Activated CD8-positive, alpha-beta T cell treated with anti-CD3 and anti-CD28 coated beads for 36 hours (primary cell): Measurements from ENCODE around the gene OSBPL6. TPM values are rescaled to one million over a fixed set of nuclear protein-coding genes. Genes with fewer than 3 reads are reported as not detected.

Experiments
- ATAC-seq: fragments of 200-7000 bp; cut with Tn5 transposase; one replicate; pipeline ENCODE4 v1.10.0; 2021; ENCODE audit warnings: mild to moderate bottlenecking, moderate library complexity
- CTCF ChIA-PET: fragments of 350-600 bp; sonication (Branson Sonifier 250); formaldehyde crosslinking; loops from one replicate; lab custom pipeline; 2021; ENCODE audit warnings: antibody characterized with exemption; lab: Charles Lee
- POLR2A ChIA-PET: fragments of 350-600 bp; sonication (Branson Sonifier 250); formaldehyde crosslinking; loops from one replicate; lab custom pipeline; 2021; ENCODE audit warnings: antibody characterized with exemption; lab: Charles Lee
- DNase-seq: peaks from one replicate; pipeline ENCODE4 v3.0.0-alpha.2; 2020
- H3K27ac Mint-ChIP-seq: one replicate; pipeline ENCODE4 v1.8.0; 2021; ENCODE audit warnings: mild to moderate bottlenecking, mixed read lengths
- H3K27me3 Mint-ChIP-seq: one replicate; pipeline ENCODE4 v1.8.0; 2021; ENCODE audit warnings: mixed read lengths
- H3K36me3 Mint-ChIP-seq: one replicate; pipeline ENCODE4 v1.8.0; 2021; ENCODE audit warnings: low read depth, mixed read lengths
- H3K4me1 Mint-ChIP-seq: one replicate; pipeline ENCODE4 v1.8.0; 2021; ENCODE audit warnings: low read depth, mixed read lengths
- H3K4me3 Mint-ChIP-seq: one replicate; pipeline ENCODE4 v1.8.0; 2021; ENCODE audit warnings: mild to moderate bottlenecking, moderate library complexity, mixed read lengths
- H3K9me3 Mint-ChIP-seq: one replicate; pipeline ENCODE4 v1.8.0; 2021; ENCODE audit warnings: mixed read lengths
- CTCF ChIP-seq: fragments of 200-600 bp; IDR thresholded peaks from one replicate; pipeline ENCODE4 v1.8.0; 2022; ENCODE audit warnings: antibody characterized with exemption, mild to moderate bottlenecking
- intact Hi-C: fragments of 100-400 bp; cut with micrococcal nuclease; formaldehyde crosslinking; loops from one replicate; pipeline ENCODE4 v1.10.0; 2022
- total RNA-seq, 2 experiments: library from RNA; stranded (reverse); gene quantifications; one replicate each; pipeline ENCODE4 v1.2.3, GENCODE V29; 2021

The OSBPL6 gene
- total RNA-seq, 2 experiments from 2014 or later, result 2.5 to 4.0 TPM

- POLR2A ChIA-PET, result interaction anchor here (0.7 to 4.8 kb wide), 7 partner anchors 9 to 305 kb away, joined by 3 to 37 read pairs (median 5); partner anchors contain the start of genes PJVK, PLEKHA3, PRKRA and RBM45
Measured at GRCh38 chr2:178413472-178414265, 219.4 kb downstream of the OSBPL6 start.

GRCh38 chr2:178414266-178415247 lies 220.2 kb downstream of the OSBPL6 start:
- ATAC-seq (peak; percentile 83), DNase-seq (peak; percentile 92)
- TF ChIP-seq CTCF, result peak; percentile 88
- intact Hi-C loops, result loop anchor here (2.0 kb wide), 1 partner anchor 306 kb away; no protein-coding TSS in a partner anchor
- H3K9me3 Mint-ChIP-seq, result no peaks in the 10 kb centered on the region
- H3K36me3 Mint-ChIP-seq, result no peaks in the 10 kb centered on the region
- H3K27ac Mint-ChIP-seq, result peak overlapping the region; percentile 95
- ChIA-PET POLR2A (interaction anchor here (0.6 to 4.8 kb wide), 9 partner anchors 10 to 358 kb away, joined by 3 to 37 read pairs (median 4); partner anchors contain the start of genes PJVK, PLEKHA3, PRKRA and RBM45), CTCF (interaction anchor here (0.6 to 9.3 kb wide), 35 partner anchors 9 to 303 kb away, joined by 3 to 154 read pairs (median 4); partner anchors contain the start of genes PJVK, PRKRA and RBM45)
- H3K4me1 Mint-ChIP-seq, result peaks cover 9% of the 10 kb centered on the region
- peak overlapping the region; percentile 81 for H3K4me3 Mint-ChIP-seq
- no peaks in the 10 kb centered on the region for H3K27me3 Mint-ChIP-seq

More at GRCh38 chr2:178413472-178414265, 219.4 kb downstream of the OSBPL6 start:
- CTCF ChIA-PET, result interaction anchor here (0.6 to 9.3 kb wide), 20 partner anchors 10 to 302 kb away, joined by 3 to 154 read pairs (median 8); partner anchors contain the start of genes PJVK, PRKRA and RBM45
- no peaks in the 10 kb centered on the region for H3K27me3 Mint-ChIP-seq
- intact Hi-C loops, result loop anchor here (2.0 kb wide), 1 partner anchor 305 kb away; no protein-coding TSS in a partner anchor
- H3K4me3 Mint-ChIP-seq, result peak overlapping the region; percentile 81
- no peaks in the 10 kb centered on the region for H3K36me3 Mint-ChIP-seq
- H3K27ac Mint-ChIP-seq, result peak overlapping the region; percentile 95
- no peaks in the 10 kb centered on the region for H3K9me3 Mint-ChIP-seq
- peaks cover 9% of the 10 kb centered on the region for H3K4me1 Mint-ChIP-seq
- ATAC-seq (peak; percentile 75), DNase-seq (peak; percentile 89)
- TF ChIP-seq CTCF, result no peak

- DNase-seq (no peak), ATAC-seq (no peak)
- H3K27me3 Mint-ChIP-seq, result no peaks in the 10 kb centered on the region
- H3K4me1 Mint-ChIP-seq, result peaks cover 9% of the 10 kb centered on the region
- no peak overlapping the region for H3K27ac Mint-ChIP-seq
- H3K9me3 Mint-ChIP-seq, result no peaks in the 10 kb centered on the region
- H3K36me3 Mint-ChIP-seq, result peaks cover 4% of the 10 kb centered on the region
- intact Hi-C loops, result loop anchor here (2.0 kb wide), 1 partner anchor 307 kb away; no protein-coding TSS in a partner anchor
- no peak overlapping the region for H3K4me3 Mint-ChIP-seq
- POLR2A ChIA-PET, result interaction anchor here (1.9 to 4.8 kb wide), 2 partner anchors 13 to 34 kb away, joined by 7 to 37 read pairs; partner anchors contain the start of genes PJVK and PRKRA
- CTCF ChIA-PET, result interaction anchor here (1.8 to 9.3 kb wide), 3 partner anchors 12 to 32 kb away, joined by 9 to 154 read pairs (median 53); no protein-coding TSS in a partner anchor
- TF ChIP-seq CTCF, result no peak
Measured at GRCh38 chr2:178415979-178416378, 221.7 kb downstream of the OSBPL6 start.

GRCh38 chr2:178417916-178418315 lies 223.6 kb downstream of the OSBPL6 start:
- no peak for TF ChIP-seq CTCF
- intact Hi-C loops, result no loop called here
- ChIA-PET CTCF (interaction anchor here (1.9 to 9.3 kb wide), 3 partner anchors 23 to 307 kb away, joined by 4 to 154 read pairs (median 7); partner anchors contain the start of gene PRKRA), POLR2A (no interaction called here)
- H3K4me3 Mint-ChIP-seq, result no peak overlapping the region
- no peak overlapping the region for H3K27ac Mint-ChIP-seq
- H3K36me3 Mint-ChIP-seq, result peaks cover 12% of the 10 kb centered on the region
- no peaks in the 10 kb centered on the region for H3K9me3 Mint-ChIP-seq
- no peaks in the 10 kb centered on the region for H3K27me3 Mint-ChIP-seq
- DNase-seq (no peak), ATAC-seq (no peak)
- peaks cover 9% of the 10 kb centered on the region for H3K4me1 Mint-ChIP-seq
